GM19239 (cell line): ENCODE measurements around the gene CPN1.

Experiments used
- DNase-seq: peaks from one replicate; pipeline ENCODE4 v3.0.0; 2011; ENCODE audit warnings: low spot score; ENCODE audit not compliant: insufficient read length
- FAIRE-seq: peaks from 2 replicates; lab custom pipeline; 2011; peaks lifted over from hg19 to GRCh38; lab: Jason Lieb, UNC

Gene CPN1

GRCh38 chr10:100004805-100005510 is 76.7 kb downstream of the CPN1 start:
- DNase-seq (no peak), FAIRE-seq (no peak)

GRCh38 chr10:100000109-100000644 is 81.5 kb downstream of the CPN1 start:
- DNase-seq (no peak), FAIRE-seq (no peak)

GRCh38 chr10:99999319-100000108 is 82.2 kb downstream of the CPN1 start:
- FAIRE-seq (no peak), DNase-seq (no peak)

- no peak for FAIRE-seq
Measured at GRCh38 chr10:99998889-99999288, 82.8 kb downstream of the CPN1 start.

GRCh38 chr10:99996671-99997648 is 84.7 kb downstream of the CPN1 start:
- DNase-seq (no peak), FAIRE-seq (no peak)

More at GRCh38 chr10:99998889-99999288, 82.8 kb downstream of the CPN1 start:
- no peak for DNase-seq

GRCh38 chr10:99995713-99996112 is 86.0 kb downstream of the CPN1 start:
- no peak for FAIRE-seq
- DNase-seq = no peak

- FAIRE-seq = no peak
Measured at GRCh38 chr10:99995269-99995668, 86.4 kb downstream of the CPN1 start.

GRCh38 chr10:99994801-99995200 is 86.9 kb downstream of the CPN1 start:
- peak; percentile 68 for FAIRE-seq
- DNase-seq = no peak

More at GRCh38 chr10:99995269-99995668, 86.4 kb downstream of the CPN1 start:
- DNase-seq = no peak

- FAIRE-seq (peak; percentile 94), DNase-seq (peak; percentile 50)
Measured at GRCh38 chr10:99993701-99994689, 87.7 kb downstream of the CPN1 start.
